K562 (cell line): ENCODE results near the gene LLPH. TPM values are rescaled to one million over a fixed set of nuclear protein-coding genes. Genes with fewer than 3 reads are reported as not detected.

ENCODE experiments used
- ATAC-seq: fragments of 200-7000 bp; cut with Tn5 transposase; 3 replicates; pipeline ENCODE4 v1.9.1; 2020; ENCODE audit warnings: moderate library complexity
- BruUV-seq: library from RNA; stranded (reverse); fragments of 400-500 nt; replicated peaks from 2 replicates; lab custom pipeline; 2021; lab: Mats Ljungman, UMichigan
- CTCF ChIA-PET: fragments of 300-600 bp; formaldehyde crosslinking; extraction: SDS; loops from one replicate; lab custom pipeline; 2021; ENCODE audit warnings: low intra/inter-chr PET ratio; lab: Yijun Ruan, JAX
- POLR2A ChIA-PET: fragments of 300-600, 350-650 bp; sonication (Branson Sonifier 250); formaldehyde crosslinking; extraction: SDS; loops from one replicate; lab custom pipeline; 2021; ENCODE audit warnings: antibody characterized with exemption, inconsistent platforms; lab: Yijun Ruan, JAX
- DNase-seq, 4 experiments: peaks; one replicate each; pipeline versions ENCODE4 v3.0.0 to v3.0.0-alpha.2; 2011 to 2018; ENCODE audit warnings: low spot score in 3 of 4, mixed read lengths in 3 of 4; ENCODE audit errors: extremely low read depth in 1 of 4
- FAIRE-seq: peaks from 2 replicates; lab custom pipeline; 2011; peaks lifted over from hg19 to GRCh38; lab: Jason Lieb, UNC
- H2AFZ ChIP-seq: 2 replicates; pipeline ENCODE4 v1.6.0; 2011; ENCODE audit warnings: low read depth, low read length, control low read depth, inconsistent platforms
- H3K27ac ChIP-seq: fragments of 200-600 bp; 3 replicates; pipeline ENCODE4 v1.8.0; 2011; ENCODE audit warnings: low read depth, mild to moderate bottlenecking, control low read depth, inconsistent platforms, low read length, moderate library complexity, mixed read lengths; ENCODE audit errors: extremely low read depth
- H3K27me3 ChIP-seq, 2 experiments: fragments of 300-600 bp in 1 of 2; 2 replicates in 1 of 2; 3 replicates in 1 of 2; pipeline versions ENCODE4 v1.6.0 to v1.8.0; 2011; ENCODE audit warnings: inconsistent platforms in 2 of 2, low read length in 2 of 2, mild to moderate bottlenecking in 1 of 2, mixed read lengths in 1 of 2, moderate library complexity in 1 of 2; ENCODE audit not compliant: control insufficient read depth in 2 of 2, insufficient read depth in 2 of 2
- H3K36me3 ChIP-seq: fragments of 300-600 bp; 3 replicates; pipeline ENCODE4 v1.8.0; 2011; ENCODE audit warnings: mild to moderate bottlenecking, low read length, inconsistent platforms; ENCODE audit not compliant: control insufficient read depth, insufficient read depth
- H3K4me1 ChIP-seq, 2 experiments: fragments of 200-600 bp in 1 of 2; replicated peaks in 1 of 2; 2 replicates in 1 of 2; 3 replicates in 1 of 2; pipeline versions ENCODE4 v1.5.1 to v1.8.0; 2011; ENCODE audit warnings: inconsistent platforms in 2 of 2, low read length in 2 of 2, mild to moderate bottlenecking in 1 of 2, mixed read lengths in 1 of 2, moderate library complexity in 1 of 2; ENCODE audit not compliant: control insufficient read depth in 2 of 2, insufficient read depth in 2 of 2
- H3K4me2 ChIP-seq: 2 replicates; pipeline ENCODE4 v1.6.1; 2011; ENCODE audit warnings: low read length, control low read depth, inconsistent platforms, mixed read lengths; ENCODE audit not compliant: insufficient read depth
- H3K4me3 ChIP-seq: fragments of 200-600 bp; sonication (generic), shearing (Covaris generic); 2 replicates; pipeline ENCODE4 v1.5.1; 2016; ENCODE audit warnings: control low read depth, inconsistent platforms
- H3K79me2 ChIP-seq: fragments of 200-600 bp; 3 replicates; pipeline ENCODE4 v1.8.0; 2011; ENCODE audit warnings: low read length, inconsistent platforms; ENCODE audit not compliant: control insufficient read depth, insufficient read depth
- H3K9ac ChIP-seq, 2 experiments: 2 replicates each; pipeline versions ENCODE4 v1.6.0 to v1.6.1; 2011; ENCODE audit warnings: low read depth in 2 of 2, low read length in 2 of 2, control low read depth in 1 of 2, inconsistent platforms in 1 of 2, mild to moderate bottlenecking in 1 of 2, mixed read lengths in 1 of 2; ENCODE audit not compliant: insufficient read depth in 1 of 2
- H3K9me1 ChIP-seq: one replicate; pipeline ENCODE4 v1.6.0; 2011; ENCODE audit warnings: inconsistent platforms, mild to moderate bottlenecking, low read length, moderate library complexity; ENCODE audit not compliant: control insufficient read depth, insufficient read depth
- H3K9me3 ChIP-seq: replicated peaks from 2 replicates; pipeline ENCODE4 v1.5.1; 2011; ENCODE audit warnings: low read depth, low read length, inconsistent platforms; ENCODE audit not compliant: control insufficient read depth, insufficient read depth
- H4K20me1 ChIP-seq: replicated peaks from 2 replicates; pipeline ENCODE4 v1.6.1; 2011; ENCODE audit warnings: low read length, inconsistent platforms, mixed read lengths; ENCODE audit not compliant: control insufficient read depth, insufficient read depth
- FOXK1 ChIP-seq: sonication (generic); formaldehyde crosslinking; IDR thresholded peaks from 2 replicates; pipeline ENCODE4 v1.8.0; 2022; ENCODE audit warnings: missing genetic modification reagents, mild to moderate bottlenecking, borderline replicate concordance
- GATA2 ChIP-seq: sonication (generic); formaldehyde crosslinking; IDR thresholded peaks from 2 replicates; pipeline ENCODE4 v1.4.0; 2020; ENCODE audit warnings: mild to moderate bottlenecking, missing genetic modification reagents
- HDAC3 ChIP-seq: fragments of 450-650 bp; IDR thresholded peaks from 2 replicates; pipeline ENCODE4 v1.6.1; 2018; ENCODE audit warnings: borderline replicate concordance, mild to moderate bottlenecking, moderate library complexity; ENCODE audit not compliant: partially characterized antibody
- MCM5 ChIP-seq: fragments of 450-650 bp; IDR thresholded peaks from 2 replicates; pipeline ENCODE4 v1.6.1; 2016; ENCODE audit warnings: low read depth
- POLR2A ChIP-seq: fragments of 450-650 bp; conservative IDR thresholded peaks from 2 replicates; pipeline ENCODE4 v1.6.1; 2016
- RNF2 ChIP-seq: sonication (generic); IDR thresholded peaks from 2 replicates; pipeline ENCODE4 v1.6.1; 2016
- SP1 ChIP-seq: sonication (generic); formaldehyde crosslinking; IDR thresholded peaks from 2 replicates; pipeline ENCODE4 v1.8.1; 2022; ENCODE audit warnings: mild to moderate bottlenecking, missing genetic modification reagents
- XRCC4 ChIP-seq: IDR thresholded peaks from one replicate; pipeline ENCODE4 v1.6.1; 2011; ENCODE audit not compliant: insufficient read depth, insufficient read length; ENCODE audit errors: extremely low read depth
- ZFX ChIP-seq: sonication (generic); formaldehyde crosslinking; IDR thresholded peaks from 2 replicates; pipeline ENCODE4 v1.8.0; 2022; ENCODE audit warnings: mild to moderate bottlenecking, missing genetic modification reagents, moderate library complexity
- ZNF253 ChIP-seq: fragments of 250-450 bp; sonication (Bioruptor Pico); conservative IDR thresholded peaks from 2 replicates; pipeline ENCODE4 v1.6.1; 2021; ENCODE audit warnings: mild to moderate bottlenecking
- ZNF586 ChIP-seq: fragments of 450-650 bp; formaldehyde crosslinking; conservative IDR thresholded peaks from 2 replicates; pipeline ENCODE4 v1.4.0; 2020; ENCODE audit warnings: mild to moderate bottlenecking, moderate library complexity
- in situ Hi-C: fragments of 300-500 bp; cut with MboI; formaldehyde crosslinking; loops from 4 replicates; pipeline ENCODE4 v1.15.0; 2018; ENCODE audit warnings: inconsistent platforms, mixed read lengths
- intact Hi-C: fragments of 100-400 bp; cut with micrococcal nuclease; formaldehyde crosslinking; loops from 2 replicates; pipeline ENCODE4 v1.14.2; 2022
- polyA plus RNA-seq, 8 experiments: library from polyadenylated mRNA; depleted of rRNA in 4 of 8; stranded (reverse) in 5 of 8; unstranded in 3 of 8; fragments of >200 nt; fragmentation: Nextera tagmentation in 2 of 8; fragmentation: Illumina TruSeq in 1 of 8; extraction: Ambion mirVana in 2 of 8; extraction: Trizol in 1 of 8; gene quantifications; 2 replicates each; pipeline versions ENCODE4 v1.2.1 to v1.2.3, GENCODE V29; 2011 to 2014; ENCODE audit warnings: inconsistent platforms in 1 of 8, missing spikeins in 1 of 8
- total RNA-seq, 7 experiments: library from RNA; depleted of rRNA in 6 of 7; stranded (reverse); fragments of >200 nt in 6 of 7; fragmentation: Illumina TruSeq in 2 of 7; extraction: Trizol in 2 of 7; gene quantifications; 2 replicates each; pipeline versions ENCODE4 v1.2.1 to v1.2.3, GENCODE V29; 2011 to 2021; ENCODE audit warnings: low replicate concordance in 1 of 7
- TF ChIP-seq, protein P1 (sequence below): fragments of 450-650 bp; IDR thresholded peaks from 2 replicates; pipeline ENCODE4 v1.6.1; 2016; ENCODE audit warnings: mild to moderate bottlenecking
- TF ChIP-seq, protein P2 (sequence below): IDR thresholded peaks from 2 replicates; pipeline ENCODE4 v1.6.1; 2012; ENCODE audit warnings: low read depth, low read length, improper control_type of control experiment, borderline replicate concordance

The LLPH gene
- total and polyA plus RNA-seq, 9 of the 15 experiments (the other 6 are each of a cell fraction or from before 2014, with no cell fraction given): 19.1 to 87.3 (median 59.6) TPM

DNA sequence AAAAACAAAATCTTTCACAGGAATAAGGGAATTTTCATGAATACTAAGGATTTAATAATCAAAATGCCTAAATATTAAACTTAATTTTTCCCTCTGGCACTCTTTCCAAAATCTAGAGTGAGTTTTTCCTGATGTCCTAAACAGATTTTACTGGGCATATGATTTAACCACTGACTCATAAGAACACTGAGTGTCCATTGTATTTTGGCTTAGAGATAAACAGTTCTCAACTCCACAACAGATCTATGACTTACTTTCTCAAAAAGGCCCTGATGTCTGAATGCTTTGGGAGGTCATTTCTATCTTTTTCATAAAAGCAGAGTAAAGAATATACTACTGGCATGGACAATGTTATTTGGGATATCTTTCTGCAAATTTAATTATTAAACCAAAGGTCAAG lies 24.2 kb upstream of the LLPH start:
- in situ Hi-C loops (no loop called here), intact Hi-C loops (no loop called here)
- DNase-seq (no peak), FAIRE-seq (no peak), ATAC-seq (no peak)
- no peak overlapping the region for H3K9ac ChIP-seq
- peaks cover 2% of the 10 kb centered on the region; the same call in 1 of the 3 replicates for H3K36me3 ChIP-seq
- H4K20me1 ChIP-seq: no peaks in the 10 kb centered on the region
- BruUV-seq: no TSS peak
- H2AFZ ChIP-seq: no peak overlapping the region
- no peaks in the 10 kb centered on the region for H3K27me3 ChIP-seq
- H3K4me2 ChIP-seq: no peak overlapping the region
- POLR2A ChIA-PET: no interaction called here
- H3K4me3 ChIP-seq: no peak overlapping the region
- H3K27ac ChIP-seq: no peak overlapping the region
- H3K9me3 ChIP-seq: no peaks in the 10 kb centered on the region
- no peak for TF ChIP-seq XRCC4
- TF ChIP-seq HDAC3: no peak
- no peak for TF ChIP-seq FOXK1 (CRISPR knock-in tag)
- TF ChIP-seq POLR2A: no peak
- no peak for TF ChIP-seq MCM5
- TF ChIP-seq, protein P1, sequence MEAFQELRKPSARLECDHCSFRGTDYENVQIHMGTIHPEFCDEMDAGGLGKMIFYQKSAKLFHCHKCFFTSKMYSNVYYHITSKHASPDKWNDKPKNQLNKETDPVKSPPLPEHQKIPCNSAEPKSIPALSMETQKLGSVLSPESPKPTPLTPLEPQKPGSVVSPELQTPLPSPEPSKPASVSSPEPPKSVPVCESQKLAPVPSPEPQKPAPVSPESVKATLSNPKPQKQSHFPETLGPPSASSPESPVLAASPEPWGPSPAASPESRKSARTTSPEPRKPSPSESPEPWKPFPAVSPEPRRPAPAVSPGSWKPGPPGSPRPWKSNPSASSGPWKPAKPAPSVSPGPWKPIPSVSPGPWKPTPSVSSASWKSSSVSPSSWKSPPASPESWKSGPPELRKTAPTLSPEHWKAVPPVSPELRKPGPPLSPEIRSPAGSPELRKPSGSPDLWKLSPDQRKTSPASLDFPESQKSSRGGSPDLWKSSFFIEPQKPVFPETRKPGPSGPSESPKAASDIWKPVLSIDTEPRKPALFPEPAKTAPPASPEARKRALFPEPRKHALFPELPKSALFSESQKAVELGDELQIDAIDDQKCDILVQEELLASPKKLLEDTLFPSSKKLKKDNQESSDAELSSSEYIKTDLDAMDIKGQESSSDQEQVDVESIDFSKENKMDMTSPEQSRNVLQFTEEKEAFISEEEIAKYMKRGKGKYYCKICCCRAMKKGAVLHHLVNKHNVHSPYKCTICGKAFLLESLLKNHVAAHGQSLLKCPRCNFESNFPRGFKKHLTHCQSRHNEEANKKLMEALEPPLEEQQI: no peak
- TF ChIP-seq ZNF586: no peak
- no peak for TF ChIP-seq GATA2 (CRISPR knock-in tag)
- TF ChIP-seq RNF2: no peak
- TF ChIP-seq ZFX (CRISPR knock-in tag): no peak
- TF ChIP-seq, protein P2, sequence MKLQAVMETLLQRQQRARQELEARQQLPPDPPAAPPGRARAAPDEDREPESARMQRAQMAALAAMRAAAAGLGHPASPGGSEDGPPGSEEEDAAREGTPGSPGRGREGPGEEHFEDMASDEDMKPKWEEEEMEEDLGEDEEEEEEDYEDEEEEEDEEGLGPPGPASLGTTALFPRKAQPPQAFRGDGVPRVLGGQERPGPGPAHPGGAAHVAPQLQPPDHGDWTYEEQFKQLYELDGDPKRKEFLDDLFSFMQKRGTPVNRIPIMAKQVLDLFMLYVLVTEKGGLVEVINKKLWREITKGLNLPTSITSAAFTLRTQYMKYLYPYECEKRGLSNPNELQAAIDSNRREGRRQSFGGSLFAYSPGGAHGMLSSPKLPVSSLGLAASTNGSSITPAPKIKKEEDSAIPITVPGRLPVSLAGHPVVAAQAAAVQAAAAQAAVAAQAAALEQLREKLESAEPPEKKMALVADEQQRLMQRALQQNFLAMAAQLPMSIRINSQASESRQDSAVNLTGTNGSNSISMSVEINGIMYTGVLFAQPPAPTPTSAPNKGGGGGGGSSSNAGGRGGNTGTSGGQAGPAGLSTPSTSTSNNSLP: no peak
- no peak for TF ChIP-seq ZNF253 (CRISPR knock-in tag)
- TF ChIP-seq SP1 (CRISPR knock-in tag): no peak
- TF ChIP-seq, all 486 proteins: peak for 0
- CTCF ChIA-PET: no interaction called here
- H3K4me1 ChIP-seq: peaks cover 0 to 7% of the 10 kb centered on the region in 2 experiments; a peak in 3 of 5 replicates
- no peaks in the 10 kb centered on the region for H3K79me2 ChIP-seq
- H3K9me1 ChIP-seq: no peaks in the 10 kb centered on the region
